ENCODE results near the gene ARFGAP1.

ARFGAP1 gene

DNA sequence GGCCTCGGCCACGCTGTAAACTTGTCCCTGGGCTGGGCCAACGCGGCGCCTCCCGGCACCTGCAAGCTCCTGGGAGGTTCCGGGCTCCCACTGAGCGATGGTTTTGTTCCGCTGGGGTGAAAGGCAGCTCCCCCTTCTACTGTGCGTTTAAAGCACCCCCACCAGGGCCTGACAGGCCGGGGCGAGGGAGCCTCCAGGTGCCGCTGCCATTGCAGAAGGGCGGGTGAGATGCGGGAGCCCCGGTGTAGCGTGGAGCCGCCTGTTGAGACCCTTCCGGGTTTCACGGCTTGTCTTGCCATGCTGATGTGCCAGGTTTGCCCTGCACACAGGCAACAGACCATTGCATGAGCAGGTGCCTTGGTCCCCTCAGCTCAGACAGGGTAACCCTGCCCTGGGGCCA, 23.2 kb downstream of the ARFGAP1 start:
- in situ Hi-C loops (cut with HindIII; ENCODE audit: low sequenced_read_pairs): no loop called here
- no peak overlapping the region for H3K4me3 ChIP-seq (ENCODE audit: low read depth, low read length)
- DNase-seq (ENCODE audit: low read depth, low spot score): no peak
- TF ChIP-seq, protein P1, sequence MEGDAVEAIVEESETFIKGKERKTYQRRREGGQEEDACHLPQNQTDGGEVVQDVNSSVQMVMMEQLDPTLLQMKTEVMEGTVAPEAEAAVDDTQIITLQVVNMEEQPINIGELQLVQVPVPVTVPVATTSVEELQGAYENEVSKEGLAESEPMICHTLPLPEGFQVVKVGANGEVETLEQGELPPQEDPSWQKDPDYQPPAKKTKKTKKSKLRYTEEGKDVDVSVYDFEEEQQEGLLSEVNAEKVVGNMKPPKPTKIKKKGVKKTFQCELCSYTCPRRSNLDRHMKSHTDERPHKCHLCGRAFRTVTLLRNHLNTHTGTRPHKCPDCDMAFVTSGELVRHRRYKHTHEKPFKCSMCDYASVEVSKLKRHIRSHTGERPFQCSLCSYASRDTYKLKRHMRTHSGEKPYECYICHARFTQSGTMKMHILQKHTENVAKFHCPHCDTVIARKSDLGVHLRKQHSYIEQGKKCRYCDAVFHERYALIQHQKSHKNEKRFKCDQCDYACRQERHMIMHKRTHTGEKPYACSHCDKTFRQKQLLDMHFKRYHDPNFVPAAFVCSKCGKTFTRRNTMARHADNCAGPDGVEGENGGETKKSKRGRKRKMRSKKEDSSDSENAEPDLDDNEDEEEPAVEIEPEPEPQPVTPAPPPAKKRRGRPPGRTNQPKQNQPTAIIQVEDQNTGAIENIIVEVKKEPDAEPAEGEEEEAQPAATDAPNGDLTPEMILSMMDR (IDR thresholded peaks at IDR 0.05; ENCODE audit: low read depth, low read length): no peak

DNA sequence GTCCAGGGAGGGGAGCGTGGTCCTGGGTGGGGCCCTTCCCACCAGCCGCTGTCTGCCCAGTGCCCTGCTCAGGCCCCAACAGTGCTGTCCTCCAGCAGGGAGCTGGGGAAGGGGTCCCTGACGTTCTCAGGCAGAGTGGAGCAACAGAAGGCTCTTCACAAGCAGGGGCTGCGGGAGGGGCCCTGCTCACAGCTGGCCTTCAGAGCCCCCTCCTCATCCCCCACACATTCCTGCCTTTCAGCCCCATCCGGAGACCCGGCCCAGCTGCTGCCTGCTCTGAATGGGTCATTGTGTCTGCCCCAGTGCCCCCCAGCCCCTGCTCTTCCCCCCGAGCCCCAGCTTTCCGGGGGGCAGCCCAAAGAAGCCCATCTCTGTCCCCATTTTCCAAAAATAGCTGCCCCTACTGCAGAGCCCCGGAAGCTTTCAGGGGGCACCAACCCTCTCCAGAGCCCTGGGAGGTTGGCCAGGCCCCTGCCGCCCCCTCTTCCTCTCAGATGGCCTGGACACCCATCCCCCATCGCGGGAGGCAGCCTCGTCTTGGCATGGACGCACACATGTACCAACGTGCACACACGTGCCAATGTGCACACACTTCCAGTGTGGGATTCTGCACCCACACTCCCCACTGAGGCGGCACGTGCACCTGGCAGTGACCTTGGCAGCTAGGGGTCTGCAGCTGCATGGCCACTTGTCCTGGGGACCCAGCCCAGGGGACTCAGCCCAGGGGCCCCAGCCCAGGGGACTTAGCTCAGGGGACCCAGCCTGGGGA, 24.1 kb downstream of the ARFGAP1 start:
- no peak overlapping the region for H3K4me3 ChIP-seq (ENCODE audit: low read depth, low read length)
- in situ Hi-C loops (cut with HindIII; ENCODE audit: low sequenced_read_pairs): no loop called here
- DNase-seq (ENCODE audit: low read depth, low spot score): no peak
- TF ChIP-seq, protein P1 (IDR thresholded peaks at IDR 0.05; ENCODE audit: low read depth, low read length): no peak

DNA sequence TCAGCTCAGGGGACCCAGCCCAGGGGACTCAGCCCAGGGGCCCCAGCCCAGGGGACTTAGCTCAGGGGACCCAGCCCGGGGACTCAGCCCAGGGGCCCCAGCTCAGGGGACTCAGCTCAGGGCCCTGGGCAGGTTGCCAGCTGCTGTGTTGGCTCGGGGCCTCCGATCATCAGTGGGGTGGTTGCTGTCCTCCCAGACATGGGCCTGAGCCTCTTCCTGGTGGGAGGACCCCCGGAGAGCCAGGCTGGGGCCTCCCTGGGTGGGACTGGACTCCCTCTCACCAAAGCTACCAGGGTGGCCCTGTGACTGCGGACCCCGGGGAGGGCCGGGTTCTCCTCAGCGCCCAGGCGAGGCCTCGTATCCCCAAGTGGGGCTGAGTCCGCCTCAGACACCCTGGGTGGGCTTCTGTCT, 24.8 kb downstream of the ARFGAP1 start:
- no peak for DNase-seq (ENCODE audit: low read depth, low spot score)
- H3K4me3 ChIP-seq (ENCODE audit: low read depth, low read length): no peak overlapping the region
- in situ Hi-C loops (cut with HindIII; ENCODE audit: low sequenced_read_pairs): no loop called here
- TF ChIP-seq, protein P1 (IDR thresholded peaks at IDR 0.05; ENCODE audit: low read depth, low read length): no peak

DNA sequence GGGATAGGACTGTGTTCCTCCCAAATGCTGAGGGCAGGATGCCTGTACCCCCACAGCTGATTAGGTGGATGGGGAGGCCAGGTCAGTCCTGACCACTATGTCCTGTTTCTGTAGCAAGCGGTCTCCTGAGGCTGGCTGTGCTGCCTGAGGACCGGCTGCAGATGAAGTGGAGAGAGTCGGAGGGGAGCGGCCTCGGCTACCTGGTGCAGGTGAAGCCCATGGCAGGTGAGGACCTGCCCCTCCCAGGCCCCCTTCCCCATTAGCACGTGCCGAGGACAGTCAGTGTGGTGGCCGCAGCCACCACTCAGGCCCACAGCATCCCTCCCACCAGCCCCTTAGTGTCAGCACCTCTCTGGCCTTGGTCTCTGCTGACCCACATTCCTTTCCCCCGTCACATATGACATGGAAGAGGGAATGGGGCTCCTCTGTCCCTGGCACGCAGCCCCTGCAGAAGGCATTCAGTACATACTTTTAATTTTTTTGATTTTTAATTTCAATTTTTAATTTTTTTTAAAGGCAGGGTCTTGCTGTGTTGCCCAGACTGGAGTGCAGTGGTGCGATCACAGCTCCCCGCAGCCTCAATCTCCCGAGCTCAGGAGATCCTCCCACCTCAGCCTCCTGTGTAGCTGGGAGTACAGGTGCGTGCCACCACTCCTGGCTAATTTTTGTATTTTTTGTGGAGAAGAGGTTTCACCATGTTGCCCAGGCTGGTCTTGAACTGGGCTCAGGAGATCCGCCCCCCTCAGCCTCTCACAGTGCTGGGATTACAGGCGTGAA, 25.4 kb downstream of the ARFGAP1 start:
- H3K4me3 ChIP-seq (ENCODE audit: low read depth, low read length): no peak overlapping the region
- TF ChIP-seq, protein P1 (IDR thresholded peaks at IDR 0.05; ENCODE audit: low read depth, low read length): no peak
- in situ Hi-C loops (cut with HindIII; ENCODE audit: low sequenced_read_pairs): no loop called here
- no peak for DNase-seq (ENCODE audit: low read depth, low spot score)

DNA sequence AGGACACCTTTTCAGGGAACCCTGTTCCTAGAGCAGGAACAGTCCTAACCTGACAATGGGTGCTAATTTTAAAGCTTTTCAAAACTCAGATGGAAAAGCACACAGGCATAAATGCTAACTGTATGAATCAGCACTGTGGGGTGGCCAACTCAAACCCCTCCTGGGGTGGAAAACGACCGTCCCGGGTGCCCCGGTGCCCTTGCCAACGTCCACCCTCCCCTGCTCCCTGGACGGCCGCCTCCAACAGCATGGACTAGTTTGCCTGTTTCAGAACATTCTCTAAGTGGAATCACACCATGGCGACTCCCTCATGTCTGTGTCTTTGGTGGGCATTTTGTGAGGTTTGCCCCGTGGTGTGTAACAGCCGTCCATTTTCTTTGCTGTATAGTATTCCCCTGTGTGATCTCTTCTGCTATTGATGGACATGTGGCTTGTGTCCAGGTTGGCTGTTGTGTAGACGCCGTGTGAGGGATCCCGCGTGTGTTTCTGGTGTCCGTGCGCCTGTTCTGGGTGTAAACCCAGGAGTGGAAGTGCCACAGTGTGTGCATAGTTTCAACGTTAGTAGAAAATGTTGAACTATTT, 26.2 kb downstream of the ARFGAP1 start:
- in situ Hi-C loops (cut with HindIII; ENCODE audit: low sequenced_read_pairs): no loop called here
- DNase-seq (ENCODE audit: low read depth, low spot score): no peak
- TF ChIP-seq, protein P1 (IDR thresholded peaks at IDR 0.05; ENCODE audit: low read depth, low read length): no peak
- H3K4me3 ChIP-seq (ENCODE audit: low read depth, low read length): no peak overlapping the region

DNA sequence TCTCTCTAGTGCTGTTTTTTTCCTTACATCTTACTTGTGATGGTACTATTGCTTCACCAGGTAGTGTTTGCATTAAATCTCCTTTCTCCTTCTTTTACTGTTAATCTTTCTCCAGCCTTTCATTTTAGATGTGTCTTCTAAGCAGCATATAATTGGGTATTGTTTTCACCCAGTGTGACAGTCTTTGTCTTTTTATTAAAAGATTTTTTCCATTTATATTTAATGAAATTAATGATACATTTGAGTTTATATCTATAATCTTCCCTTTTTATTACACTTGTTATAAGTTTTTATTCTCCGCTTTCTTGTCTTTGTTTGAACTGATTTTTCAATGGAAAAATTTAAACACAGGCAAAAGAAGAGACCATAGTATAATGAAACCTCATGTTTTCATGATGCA, 29.1 kb downstream of the ARFGAP1 start:
- H3K4me3 ChIP-seq (ENCODE audit: low read depth, low read length): no peak overlapping the region
- in situ Hi-C loops (cut with HindIII; ENCODE audit: low sequenced_read_pairs): no loop called here
- DNase-seq (ENCODE audit: low read depth, low spot score): no peak
- TF ChIP-seq, protein P1 (IDR thresholded peaks at IDR 0.05; ENCODE audit: low read depth, low read length): no peak
